ENCODE measurements around the gene GAPVD1.
A peak's percentile ranks its signal among the peaks of the same experiment; 100 is the strongest.

The GAPVD1 gene

DNA sequence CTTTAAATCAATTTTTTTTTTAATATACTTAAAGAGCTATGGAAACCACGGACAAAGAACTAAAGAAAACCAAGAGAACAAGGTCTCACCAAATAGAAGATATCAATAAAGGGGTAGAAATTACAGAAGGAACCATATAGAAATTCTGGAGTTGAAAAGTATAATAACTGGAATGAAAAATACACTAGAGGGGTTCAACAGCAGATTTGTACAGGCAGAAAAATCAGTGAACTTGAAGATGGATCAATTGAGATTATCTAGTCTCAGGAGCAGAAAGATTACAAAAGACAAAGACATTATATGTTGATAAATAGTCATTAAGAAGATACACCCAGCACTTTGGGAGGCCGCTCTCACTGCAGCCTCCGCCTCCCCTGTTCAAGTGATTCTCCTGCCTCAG, 56.1 kb downstream of the GAPVD1 start:
- DNase-seq (ENCODE audit: low read depth): no peak
- no peak for TF ChIP-seq CTCF (IDR thresholded peaks at IDR 0.05; ENCODE audit: low read depth, low read length, missing control alignments)
- no peak overlapping the region for H3K4me3 ChIP-seq (ENCODE audit: low read depth, low read length)

DNA sequence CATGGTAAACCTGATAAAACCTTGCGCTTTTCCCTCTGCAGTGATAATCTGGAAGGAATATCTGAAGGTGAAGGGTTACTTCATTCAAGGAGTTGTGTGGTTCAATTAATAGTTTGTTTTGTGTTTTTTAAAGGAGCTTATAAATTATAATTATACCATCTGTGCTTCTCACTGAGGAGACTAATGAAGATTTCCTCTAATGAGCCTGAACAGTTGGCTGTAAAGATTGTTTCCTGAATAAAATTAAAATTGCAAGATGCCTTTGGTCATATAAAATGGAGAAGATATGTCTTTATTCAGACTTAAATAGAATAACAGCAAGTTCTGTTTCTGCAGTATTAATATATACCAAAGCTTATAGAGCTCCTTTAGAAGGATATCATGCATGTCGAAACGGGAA, 59.9 kb downstream of the GAPVD1 start:
- TF ChIP-seq CTCF (IDR thresholded peaks at IDR 0.05; ENCODE audit: low read depth, low read length, missing control alignments): no peak
- no peak for DNase-seq (ENCODE audit: low read depth)
- H3K4me3 ChIP-seq (ENCODE audit: low read depth, low read length): no peak overlapping the region

- no peak for TF ChIP-seq CTCF (IDR thresholded peaks at IDR 0.05; ENCODE audit: low read depth, low read length, missing control alignments)
- H3K4me3 ChIP-seq (ENCODE audit: low read depth, low read length): no peak overlapping the region
- no peak for DNase-seq (ENCODE audit: low read depth)
Measured at GRCh38 chr9:125323615-125324014, 62.0 kb downstream of the GAPVD1 start.

- TF ChIP-seq CTCF (IDR thresholded peaks at IDR 0.05; ENCODE audit: low read depth, low read length, missing control alignments): no peak
- DNase-seq (ENCODE audit: low read depth): no peak
- H3K4me3 ChIP-seq (ENCODE audit: low read depth, low read length): no peak overlapping the region
Measured at GRCh38 chr9:125325826-125326225, 64.2 kb downstream of the GAPVD1 start.

GRCh38 chr9:125329978-125330377, 68.4 kb downstream of the GAPVD1 start:
- no peak for TF ChIP-seq CTCF (IDR thresholded peaks at IDR 0.05; ENCODE audit: low read depth, low read length, missing control alignments)
- no peak overlapping the region for H3K4me3 ChIP-seq (ENCODE audit: low read depth, low read length)
- no peak for DNase-seq (ENCODE audit: low read depth)

- no peak overlapping the region for H3K4me3 ChIP-seq (ENCODE audit: low read depth, low read length)
- DNase-seq (ENCODE audit: low read depth): no peak
- no peak for TF ChIP-seq CTCF (IDR thresholded peaks at IDR 0.05; ENCODE audit: low read depth, low read length, missing control alignments)
Measured at GRCh38 chr9:125330587-125330986, 69.0 kb downstream of the GAPVD1 start.

- H3K4me3 ChIP-seq (ENCODE audit: low read depth, low read length): no peak overlapping the region
- no peak for TF ChIP-seq CTCF (IDR thresholded peaks at IDR 0.05; ENCODE audit: low read depth, low read length, missing control alignments)
- peak; percentile 48 for DNase-seq (ENCODE audit: low read depth)
Measured at GRCh38 chr9:125332527-125332926, 70.9 kb downstream of the GAPVD1 start.
